Measurements from ENCODE around the gene MRFAP1.

GRCh38 chr4:6657242-6658208, 17.0 kb downstream of the MRFAP1 start:
- no peak for TF ChIP-seq CTCF (IDR thresholded peaks at IDR 0.05)
- no peak for TF ChIP-seq POLR2A (IDR thresholded peaks at IDR 0.05)

Measured in right lobe of liver (tissue), 4 donors.